Endothelial cell of umbilical vein (primary cell): ENCODE data around the gene MIS18A. TPM values are rescaled to one million over a fixed set of nuclear protein-coding genes. Genes with fewer than 3 reads are reported as not detected.

ENCODE experiments used
- BruUV-seq: library from RNA; stranded (reverse); fragments of 400-500 nt; replicated peaks from 2 replicates; lab custom pipeline; 2021; lab: Mats Ljungman, UMichigan
- CTCF ChIA-PET: fragments of 300-600, 350-600 bp; sonication (Branson Sonifier 250); formaldehyde crosslinking; loops from one replicate; lab custom pipeline; 2021; ENCODE audit warnings: antibody characterized with exemption, inconsistent platforms; lab: Charles Lee
- POLR2A ChIA-PET: fragments of 300-600, 350-600 bp; sonication (Branson Sonifier 250); formaldehyde crosslinking; loops from one replicate; lab custom pipeline; 2021; ENCODE audit warnings: antibody characterized with exemption, inconsistent platforms; lab: Charles Lee
- DNase-seq: peaks from one replicate; pipeline ENCODE4 v3.0.0-alpha.2; 2011; ENCODE audit warnings: low read depth, low spot score
- FAIRE-seq: peaks from 2 replicates; lab custom pipeline; 2011; peaks lifted over from hg19 to GRCh38; lab: Jason Lieb, UNC
- H2AFZ ChIP-seq: 2 replicates; pipeline ENCODE4 v1.6.0; 2012; ENCODE audit warnings: low read depth, low read length, control low read depth, inconsistent platforms
- H3K27ac ChIP-seq: 2 replicates; pipeline ENCODE4 v1.5.1; 2011; ENCODE audit warnings: low read depth, mild to moderate bottlenecking, control low read depth, low read length, moderate library complexity; ENCODE audit not compliant: insufficient read depth
- H3K27me3 ChIP-seq, 2 experiments: 2 replicates each; pipeline versions ENCODE4 v1.6.0 to v1.6.1; 2011; ENCODE audit warnings: low read length in 2 of 2, mixed read lengths in 1 of 2; ENCODE audit not compliant: control insufficient read depth in 2 of 2, insufficient read depth in 2 of 2
- H3K36me3 ChIP-seq, 2 experiments: 2 replicates in 1 of 2; 3 replicates in 1 of 2; pipeline ENCODE4 v1.5.1; 2011; ENCODE audit warnings: low read length in 2 of 2, mild to moderate bottlenecking in 1 of 2, moderate library complexity in 1 of 2; ENCODE audit not compliant: control insufficient read depth in 2 of 2, insufficient read depth in 2 of 2; ENCODE audit errors: extremely low read depth in 1 of 2
- H3K4me1 ChIP-seq: 3 replicates; pipeline ENCODE4 v1.5.1; 2011; ENCODE audit warnings: mild to moderate bottlenecking, low read length; ENCODE audit not compliant: control insufficient read depth, insufficient read depth; ENCODE audit errors: extremely low read depth
- H3K4me2 ChIP-seq: 2 replicates; pipeline ENCODE4 v1.6.1; 2011; ENCODE audit warnings: low read length, control low read depth, mixed read lengths; ENCODE audit not compliant: insufficient read depth
- H3K4me3 ChIP-seq, 3 experiments: fragments of 200-600 bp in 1 of 3; sonication (generic), shearing (Covaris generic) in 1 of 3; replicated peaks in 1 of 3; 2 replicates each; pipeline ENCODE4 v1.5.1; 2011 to 2016; ENCODE audit warnings: control low read depth in 3 of 3, low read length in 3 of 3, mild to moderate bottlenecking in 2 of 3, inconsistent platforms in 1 of 3, low read depth in 1 of 3, moderate library complexity in 1 of 3; ENCODE audit not compliant: insufficient read depth in 1 of 3
- H3K79me2 ChIP-seq: 2 replicates; pipeline ENCODE4 v1.6.0; 2012; ENCODE audit warnings: low read length, inconsistent platforms; ENCODE audit not compliant: control insufficient read depth, insufficient read depth
- H3K9ac ChIP-seq: replicated peaks from 2 replicates; pipeline ENCODE3; 2011; ENCODE audit warnings: low read length, control low read depth; ENCODE audit not compliant: insufficient read depth; ENCODE audit errors: extremely low read depth
- H3K9me1 ChIP-seq: replicated peaks from 3 replicates; pipeline ENCODE4 v1.6.0; 2011; ENCODE audit warnings: mild to moderate bottlenecking, low read length; ENCODE audit not compliant: control insufficient read depth, insufficient read depth; ENCODE audit errors: extremely low read depth
- H3K9me3 ChIP-seq: replicated peaks from 2 replicates; pipeline ENCODE4 v1.5.1; 2012; ENCODE audit warnings: low read length, inconsistent platforms; ENCODE audit not compliant: control insufficient read depth, insufficient read depth
- H4K20me1 ChIP-seq: replicated peaks from 2 replicates; pipeline ENCODE3; 2011; ENCODE audit warnings: mild to moderate bottlenecking, low read length; ENCODE audit not compliant: control insufficient read depth, insufficient read depth; ENCODE audit errors: extremely low read depth
- EZH2 ChIP-seq: IDR thresholded peaks from 2 replicates; pipeline ENCODE4 v1.6.1; 2012; ENCODE audit warnings: borderline replicate concordance, low read depth, mild to moderate bottlenecking, moderate library complexity, low read length, inconsistent platforms; ENCODE audit not compliant: severe bottlenecking
- FOS ChIP-seq: IDR thresholded peaks from 2 replicates; pipeline ENCODE4 v1.6.1; 2011; ENCODE audit warnings: mild to moderate bottlenecking, low read length, moderate library complexity, borderline replicate concordance; ENCODE audit not compliant: insufficient read depth
- GATA2 ChIP-seq: IDR thresholded peaks from 2 replicates; pipeline ENCODE4 v1.7.0; 2011; ENCODE audit warnings: low read depth, mild to moderate bottlenecking, moderate library complexity, mixed read lengths, low read length; ENCODE audit not compliant: insufficient read length, insufficient read depth
- JUN ChIP-seq: IDR thresholded peaks from 2 replicates; pipeline ENCODE4 v1.6.1; 2011; ENCODE audit warnings: borderline replicate concordance, low read depth; ENCODE audit not compliant: insufficient read length, insufficient read depth
- MYC ChIP-seq: IDR thresholded peaks from one replicate; pipeline ENCODE4 v1.6.1; 2011; ENCODE audit warnings: mild to moderate bottlenecking, low read depth, low read length
- POLR2A ChIP-seq: IDR thresholded peaks from 2 replicates; pipeline ENCODE4 v1.6.1; 2012; ENCODE audit warnings: low read depth, mild to moderate bottlenecking, control low read depth, low read length
- POLR2AphosphoS5 ChIP-seq: IDR thresholded peaks from 2 replicates; pipeline ENCODE4 v1.6.1; 2012; ENCODE audit warnings: low read depth, mild to moderate bottlenecking, control low read depth, low read length, moderate library complexity; ENCODE audit not compliant: insufficient read depth
- dilution Hi-C: fragments of 300-500 bp; cut with MboI; formaldehyde crosslinking; loops from one replicate; pipeline ENCODE4 v1.15.0; 2019; ENCODE audit warnings: low sequenced_read_pairs; ENCODE audit not compliant: extremely low pct_ligation_motif_present
- intact Hi-C: fragments of 100-400 bp; cut with micrococcal nuclease; formaldehyde crosslinking; loops from one replicate; pipeline ENCODE4 v1.10.0; 2022
- polyA plus RNA-seq, 4 experiments: library from polyadenylated mRNA; depleted of rRNA in 3 of 4; stranded (reverse) in 3 of 4; unstranded in 1 of 4; fragments of >200 nt; gene quantifications; 2 replicates each; pipeline versions ENCODE4 v1.2.1 to v1.2.3, GENCODE V29; 2011 to 2012; ENCODE audit warnings: missing spikeins in 1 of 4
- total RNA-seq: library from RNA; stranded (reverse); gene quantifications from 2 replicates; pipeline ENCODE4 v1.2.3, GENCODE V29; 2021
- TF ChIP-seq, protein P1 (sequence below), 2 donors: IDR thresholded peaks; 1 replicate in 1 of 2; 2 replicates in 1 of 2; pipeline ENCODE4 v1.5.1; 2011; ENCODE audit warnings: low read length in 2 of 2, mild to moderate bottlenecking in 2 of 2, moderate library complexity in 2 of 2, control low read depth in 1 of 2, inconsistent platforms in 1 of 2, low read depth in 1 of 2; ENCODE audit not compliant: insufficient read depth in 1 of 2; ENCODE audit errors: extremely low read depth in 1 of 2
- TF ChIP-seq, protein P2 (sequence below): IDR thresholded peaks from 2 replicates; pipeline ENCODE4 v1.6.1; 2011; ENCODE audit not compliant: insufficient read depth, insufficient read length

The MIS18A gene
- total and polyA plus RNA-seq, 2 donors (not counting 3 experiments of a cell fraction or from before 2014, with no cell fraction given): 7.9 to 19.7 TPM

DNA sequence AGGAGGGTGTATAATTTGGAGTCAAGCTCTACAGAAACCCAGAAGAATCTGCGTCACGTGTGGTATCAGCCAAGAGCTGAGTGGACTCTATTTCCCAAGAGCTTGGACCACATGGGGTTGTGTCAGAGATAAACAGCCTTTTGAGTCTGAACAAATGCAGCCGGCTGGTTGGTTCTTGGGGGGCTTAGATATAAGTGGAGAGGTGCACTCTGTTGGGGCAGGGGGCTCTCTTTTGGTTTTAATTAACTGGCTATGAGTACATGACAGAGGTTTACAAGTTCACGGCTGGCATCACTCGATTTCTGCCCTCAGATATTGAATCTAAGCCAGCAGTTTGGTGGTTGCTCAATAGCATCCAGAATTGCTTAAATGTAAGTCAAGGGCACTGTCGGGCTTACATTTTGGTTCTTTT, 19.3 kb upstream of the MIS18A start:
- dilution Hi-C loops (no loop called here), intact Hi-C loops (no loop called here)
- Histone ChIP-seq H3K9me1 (no peaks in the 10 kb centered on the region), H3K4me1 (no peaks in the 10 kb centered on the region), H3K79me2 (no peaks in the 10 kb centered on the region), H3K36me3 (no peaks in the 10 kb centered on the region), H3K27ac (no peak overlapping the region), H3K9ac (no peak overlapping the region), H2AFZ (no peak overlapping the region), H4K20me1 (no peaks in the 10 kb centered on the region), H3K4me2 (no peak overlapping the region), H3K27me3 (no peaks in the 10 kb centered on the region), H3K9me3 (no peaks in the 10 kb centered on the region), H3K4me3 (no peak overlapping the region)
- CTCF ChIA-PET: no interaction called here
- BruUV-seq: no TSS peak
- DNase-seq (no peak), FAIRE-seq (no peak)
- POLR2A ChIA-PET: no interaction called here
- TF ChIP-seq POLR2AphosphoS5 (no peak), POLR2A (no peak), EZH2 (no peak), FOS (no peak), GATA2 (no peak), JUN (no peak), MYC (no peak)
- TF ChIP-seq, protein P1, sequence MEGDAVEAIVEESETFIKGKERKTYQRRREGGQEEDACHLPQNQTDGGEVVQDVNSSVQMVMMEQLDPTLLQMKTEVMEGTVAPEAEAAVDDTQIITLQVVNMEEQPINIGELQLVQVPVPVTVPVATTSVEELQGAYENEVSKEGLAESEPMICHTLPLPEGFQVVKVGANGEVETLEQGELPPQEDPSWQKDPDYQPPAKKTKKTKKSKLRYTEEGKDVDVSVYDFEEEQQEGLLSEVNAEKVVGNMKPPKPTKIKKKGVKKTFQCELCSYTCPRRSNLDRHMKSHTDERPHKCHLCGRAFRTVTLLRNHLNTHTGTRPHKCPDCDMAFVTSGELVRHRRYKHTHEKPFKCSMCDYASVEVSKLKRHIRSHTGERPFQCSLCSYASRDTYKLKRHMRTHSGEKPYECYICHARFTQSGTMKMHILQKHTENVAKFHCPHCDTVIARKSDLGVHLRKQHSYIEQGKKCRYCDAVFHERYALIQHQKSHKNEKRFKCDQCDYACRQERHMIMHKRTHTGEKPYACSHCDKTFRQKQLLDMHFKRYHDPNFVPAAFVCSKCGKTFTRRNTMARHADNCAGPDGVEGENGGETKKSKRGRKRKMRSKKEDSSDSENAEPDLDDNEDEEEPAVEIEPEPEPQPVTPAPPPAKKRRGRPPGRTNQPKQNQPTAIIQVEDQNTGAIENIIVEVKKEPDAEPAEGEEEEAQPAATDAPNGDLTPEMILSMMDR (IDR thresholded peaks at IDR 0.05; ENCODE audit: extremely low read depth in 1 of 2, insufficient read depth in 1 of 2, low read depth in 1 of 2, low read length in 2 of 2): no peak
- TF ChIP-seq, protein P2, sequence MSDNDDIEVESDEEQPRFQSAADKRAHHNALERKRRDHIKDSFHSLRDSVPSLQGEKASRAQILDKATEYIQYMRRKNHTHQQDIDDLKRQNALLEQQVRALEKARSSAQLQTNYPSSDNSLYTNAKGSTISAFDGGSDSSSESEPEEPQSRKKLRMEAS: no peak
